ENCODE data around the gene UPF1. TPM values are rescaled to one million over a fixed set of nuclear protein-coding genes. Genes with fewer than 3 reads are reported as not detected.
"Not testable (repeated sequence)": the region's sequence is repeated elsewhere in the genome, so short reads cannot be mapped to it uniquely, and the experiment has no call there.

The UPF1 gene
- total RNA-seq, 1 experiment from 2014 or later: 56.5 TPM

DNA sequence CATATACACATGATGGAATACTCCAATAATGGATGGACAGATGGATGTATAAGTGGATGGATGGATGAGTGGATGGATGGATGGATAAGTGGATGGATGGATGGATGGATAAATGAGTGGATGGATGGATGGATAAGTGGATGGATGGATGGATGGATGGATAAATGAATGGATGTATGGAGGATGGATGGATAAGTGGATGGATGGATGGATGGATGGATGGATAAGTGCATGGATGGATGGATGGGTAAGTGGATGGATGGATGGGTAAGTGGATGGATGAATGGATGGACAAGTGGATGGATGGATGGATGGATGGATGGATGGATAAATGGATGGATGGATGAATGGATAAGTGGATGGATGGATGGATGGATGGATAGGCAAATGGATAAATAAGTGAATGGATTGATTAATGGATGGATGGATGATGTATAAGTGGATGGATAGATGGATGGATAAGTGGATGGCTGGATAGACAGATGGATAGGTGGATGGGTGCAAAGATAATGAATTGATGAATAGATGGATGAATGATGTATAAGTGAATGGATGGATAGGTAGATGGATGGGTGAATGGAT is 32.3 kb upstream of the UPF1 start:
- DNase-seq (ENCODE audit: low read depth): no peak

DNA sequence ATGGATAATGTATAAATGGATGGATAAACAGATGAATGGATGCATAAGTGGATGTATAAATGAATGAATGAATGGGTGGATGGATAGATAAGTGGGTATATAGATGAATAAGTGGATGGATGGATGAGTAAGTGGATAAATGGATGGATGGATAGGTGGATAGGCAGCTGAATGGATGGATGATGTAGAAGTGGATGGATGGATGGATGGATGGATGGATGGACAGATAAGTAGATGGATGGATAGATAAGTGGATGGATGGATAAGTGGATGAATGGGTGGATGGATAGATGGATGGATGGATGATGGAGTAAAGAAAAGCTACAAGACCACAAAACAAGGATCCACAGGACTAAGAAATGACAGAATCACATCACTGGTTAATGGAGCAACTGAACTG is 31.7 kb upstream of the UPF1 start:
- no peak for DNase-seq (ENCODE audit: low read depth)

DNA sequence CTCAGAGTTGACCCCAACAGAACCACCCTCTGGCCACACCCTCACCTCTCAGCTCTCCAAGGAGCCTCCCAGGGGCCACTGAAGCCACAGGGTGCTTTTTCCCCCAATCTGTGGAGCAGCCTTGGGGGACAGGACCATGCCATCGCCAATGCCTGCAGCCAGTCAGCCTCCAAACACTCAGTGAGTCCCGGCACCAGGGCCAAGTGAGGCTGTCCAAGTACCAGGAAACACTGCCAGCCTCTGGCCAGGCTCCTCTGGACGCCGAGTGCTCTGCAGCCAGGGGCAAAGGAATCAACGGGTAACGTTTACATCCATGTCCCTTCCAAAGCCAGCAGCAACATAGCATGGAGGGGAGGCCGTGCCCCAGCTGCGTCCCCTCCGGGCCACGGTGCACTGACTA is 31.1 kb upstream of the UPF1 start:
- no peak for DNase-seq (ENCODE audit: low read depth)

DNA sequence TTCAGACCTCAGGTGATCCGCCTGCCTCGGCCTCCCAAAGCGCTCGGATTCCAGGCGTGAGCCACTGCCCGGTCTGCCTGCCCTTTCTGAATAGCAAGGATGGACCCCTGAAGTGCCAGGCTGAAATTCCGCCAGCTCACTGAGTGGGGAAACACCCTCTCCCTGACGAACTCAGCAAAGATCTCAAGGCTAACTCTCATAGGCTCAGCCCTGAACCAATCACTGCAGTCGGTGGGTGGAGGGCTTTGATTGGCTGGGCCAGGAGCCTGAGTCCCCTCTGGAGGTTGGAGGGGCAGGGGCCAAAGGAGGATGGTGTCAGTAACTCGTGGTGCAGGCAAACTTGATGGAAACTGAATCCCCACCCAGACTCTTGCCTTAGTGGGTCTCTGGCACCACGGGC is 29.4 kb upstream of the UPF1 start:
- no peak for DNase-seq (ENCODE audit: low read depth)

DNA sequence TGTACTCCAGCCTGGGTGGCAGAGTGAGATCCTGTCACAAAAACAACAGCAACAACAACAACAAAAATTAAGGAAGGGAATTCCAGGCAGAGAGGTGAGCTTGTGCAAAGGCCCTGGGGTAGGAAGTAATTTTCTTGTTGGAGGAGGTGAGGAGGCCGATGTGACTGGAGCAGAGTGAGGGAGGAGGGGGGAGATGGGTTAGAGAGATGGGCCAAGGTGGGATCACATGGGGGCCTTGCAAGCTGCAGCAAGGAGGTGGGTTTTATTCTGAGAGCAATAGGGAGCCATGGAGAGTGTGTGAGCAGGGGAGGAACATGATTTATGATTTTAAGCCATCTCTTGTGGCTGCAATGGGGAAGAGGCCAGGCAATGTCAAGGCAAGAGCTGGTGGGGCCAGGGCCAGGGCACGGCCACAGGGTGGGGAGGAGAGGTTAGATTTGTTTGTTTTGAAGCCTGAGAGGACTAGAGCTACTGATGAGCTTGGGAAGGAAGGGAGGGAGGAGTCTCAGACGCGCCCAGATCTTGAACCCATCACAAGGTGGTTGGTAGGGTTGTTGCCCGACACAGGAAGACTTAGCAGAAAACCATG is 28.1 kb upstream of the UPF1 start:
- DNase-seq (ENCODE audit: low read depth): no peak

DNA sequence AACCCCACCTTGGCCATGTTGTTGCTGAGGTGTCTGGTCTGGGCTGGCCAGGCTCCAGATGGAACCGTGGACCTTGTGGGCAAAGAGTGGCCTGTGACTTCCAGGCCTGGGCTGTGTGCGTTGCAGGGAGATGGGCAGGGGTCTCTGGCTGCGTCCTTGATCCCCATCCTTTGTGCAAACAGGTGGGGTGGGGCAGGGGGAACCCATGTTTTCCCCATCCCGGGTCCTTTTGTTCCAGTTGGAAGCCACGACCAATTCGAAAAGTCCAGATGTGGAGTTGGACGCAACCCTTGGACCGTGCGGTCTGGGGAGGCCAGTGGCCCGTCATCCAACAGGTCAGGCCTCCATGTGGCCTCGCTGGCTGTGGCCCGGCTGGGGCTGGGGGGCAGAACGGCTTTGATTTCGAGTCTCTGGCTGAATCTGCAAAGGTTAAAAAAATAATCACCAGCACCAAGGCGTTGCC is 27.6 kb upstream of the UPF1 start:
- DNase-seq (ENCODE audit: low read depth): no peak

DNA sequence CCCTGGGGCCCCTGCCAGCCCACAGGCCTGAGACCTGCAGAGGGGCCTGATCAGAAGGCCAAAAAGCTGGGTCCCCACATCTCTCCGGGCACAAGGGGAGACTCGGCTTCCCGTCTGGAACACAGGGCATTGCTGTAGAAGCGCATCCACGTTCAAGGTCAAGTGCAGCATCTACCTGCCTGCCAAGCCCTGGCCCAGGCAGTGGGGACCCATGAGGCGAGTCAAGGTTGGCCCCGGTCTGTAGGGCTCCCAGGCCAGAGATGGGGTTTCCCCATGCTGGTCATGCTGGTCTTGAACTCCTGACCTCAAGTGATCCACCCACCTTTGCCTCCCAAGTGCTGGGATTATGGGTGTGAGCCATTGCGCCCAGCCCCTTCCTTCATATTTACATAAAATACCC is 27.1 kb upstream of the UPF1 start:
- no peak for DNase-seq (ENCODE audit: low read depth)

DNA sequence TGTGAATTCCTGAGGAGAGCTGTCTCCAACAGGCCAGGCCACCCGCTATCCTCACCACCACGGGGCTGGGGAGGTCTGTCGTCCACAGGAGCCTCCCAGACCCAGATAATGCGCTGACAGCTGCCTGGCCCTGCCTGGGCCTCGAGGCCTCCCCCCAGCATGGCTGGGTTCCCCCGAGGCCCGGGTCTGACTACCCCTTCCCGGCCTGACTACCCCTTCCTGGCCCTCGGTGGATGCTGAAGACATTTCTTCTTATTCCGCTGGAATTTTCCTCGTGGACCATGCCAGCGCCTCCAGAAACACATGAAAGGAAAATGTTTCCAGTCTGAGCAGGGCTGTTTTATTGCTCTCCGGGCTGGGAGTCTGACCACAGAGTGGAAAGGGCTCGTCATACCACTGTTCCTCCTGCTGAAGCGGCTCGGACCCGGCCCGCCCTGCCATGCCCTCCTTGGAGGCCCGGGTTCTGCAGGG is 23.9 kb upstream of the UPF1 start:
- DNase-seq (ENCODE audit: low read depth): no peak

DNA sequence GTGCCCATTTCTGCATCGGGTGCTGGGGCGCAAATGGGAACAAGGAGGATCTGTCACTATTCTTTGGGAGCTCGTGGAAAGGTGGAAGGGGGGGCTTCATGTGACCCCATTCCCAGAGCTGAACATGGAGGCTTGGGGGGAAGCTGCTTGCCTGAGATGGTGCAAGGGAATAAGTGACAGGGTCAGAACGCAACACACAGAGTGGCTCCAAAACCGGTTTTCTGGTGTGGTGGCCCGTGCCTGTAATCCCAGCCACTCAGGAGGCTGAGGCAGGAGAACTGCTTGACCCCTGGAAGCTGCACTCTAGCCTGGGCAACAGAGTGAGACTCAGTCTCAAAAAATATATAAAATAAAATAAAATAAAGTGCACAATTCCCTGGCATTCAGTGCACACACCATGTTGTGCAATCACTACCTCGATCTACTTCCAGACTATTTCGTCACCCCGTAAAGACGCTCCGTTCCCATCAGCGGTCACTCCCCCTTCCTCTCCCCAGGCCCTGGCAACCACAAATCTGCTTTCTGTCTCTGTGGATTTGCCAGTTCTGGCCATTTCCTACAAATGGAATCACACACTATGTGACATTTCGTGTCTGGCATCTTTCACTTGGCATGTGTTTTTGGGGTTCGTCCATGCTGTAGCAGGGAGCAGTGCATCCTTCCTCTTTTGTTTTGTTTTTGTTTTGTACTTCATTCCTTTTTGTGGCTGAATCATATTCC is 22.4 kb upstream of the UPF1 start:
- peak; percentile 62 for DNase-seq (ENCODE audit: low read depth)

DNA sequence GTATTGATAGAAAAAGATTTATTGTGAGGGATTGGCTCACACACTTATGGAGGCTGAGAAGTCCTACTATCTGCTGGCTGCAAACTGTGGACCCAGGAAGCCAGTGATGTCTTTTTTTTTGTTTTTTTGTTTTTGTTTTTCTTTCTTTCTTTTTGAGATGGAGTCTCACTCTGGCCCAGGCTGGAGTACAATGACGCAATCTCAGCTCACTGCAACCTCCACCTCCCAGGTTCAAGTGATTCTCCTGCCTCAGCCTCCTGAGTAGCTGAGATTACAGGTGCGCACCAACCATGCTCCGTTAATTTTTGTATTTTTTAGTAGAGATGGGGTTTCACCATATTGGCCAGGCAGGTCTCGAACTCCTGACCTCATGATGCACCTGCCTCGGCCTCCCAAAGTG is 20.1 kb upstream of the UPF1 start:
- not testable (repeated sequence) for DNase-seq (ENCODE audit: low read depth)

DNA sequence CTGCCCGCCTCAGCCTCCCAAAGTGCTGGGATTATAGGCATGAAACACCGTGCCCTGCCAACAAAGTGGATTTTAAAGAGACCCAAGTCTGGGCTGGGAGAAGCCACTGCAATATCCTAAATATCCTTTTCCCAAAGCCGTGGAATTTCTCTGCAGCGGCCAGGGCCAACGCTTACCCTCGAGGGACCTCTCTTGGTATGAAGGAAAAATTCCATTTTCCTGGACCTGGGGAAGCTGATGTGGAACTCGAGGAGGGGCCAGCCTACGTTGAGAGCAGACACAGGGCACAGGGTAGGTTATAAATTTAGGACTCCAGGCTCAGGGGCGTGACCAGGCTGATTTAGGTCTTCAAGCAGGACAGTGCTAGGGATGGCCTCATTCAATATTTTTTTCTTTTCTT is 17.7 kb upstream of the UPF1 start:
- no peak for DNase-seq (ENCODE audit: low read depth)

DNA sequence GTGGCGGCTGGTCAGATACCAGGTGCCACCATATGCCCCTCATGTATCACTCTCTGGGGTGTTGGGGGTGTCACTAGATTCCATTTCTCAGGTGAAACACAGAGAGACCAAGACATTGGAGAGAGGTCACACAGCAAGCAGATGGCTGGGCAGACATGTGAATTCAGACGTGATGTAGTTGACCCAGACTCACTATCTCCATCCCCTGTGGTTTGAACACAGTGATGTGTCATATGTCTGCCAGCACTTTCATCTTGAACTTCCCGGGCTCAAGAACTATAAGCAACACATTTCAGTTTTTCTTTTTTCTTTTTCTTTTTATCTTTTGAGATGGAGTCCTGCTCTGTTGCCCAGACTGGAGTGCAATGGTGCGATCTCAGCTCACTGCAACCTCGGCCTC is 16.1 kb upstream of the UPF1 start:
- no peak for DNase-seq (ENCODE audit: low read depth)

DNA sequence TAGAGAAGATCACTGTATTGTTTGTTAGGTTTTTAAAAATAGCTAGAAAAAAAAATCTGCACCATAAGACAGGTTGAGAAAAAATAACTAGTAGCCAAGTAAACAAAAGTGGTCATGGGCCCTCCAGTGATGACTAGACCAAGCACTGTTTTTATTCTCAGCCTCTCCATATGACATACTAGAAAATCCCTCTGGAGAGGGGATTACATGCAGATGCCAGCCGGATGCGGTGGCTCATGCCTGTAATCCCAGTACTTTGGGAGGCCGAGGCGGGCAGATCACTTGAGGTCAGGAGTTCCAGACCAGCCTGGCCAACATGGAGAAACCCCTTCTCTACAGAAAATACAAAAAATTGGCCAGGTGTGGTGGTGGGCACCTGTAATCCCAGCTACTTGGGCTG is 15.1 kb upstream of the UPF1 start:
- DNase-seq (ENCODE audit: low read depth): not testable (repeated sequence)

DNA sequence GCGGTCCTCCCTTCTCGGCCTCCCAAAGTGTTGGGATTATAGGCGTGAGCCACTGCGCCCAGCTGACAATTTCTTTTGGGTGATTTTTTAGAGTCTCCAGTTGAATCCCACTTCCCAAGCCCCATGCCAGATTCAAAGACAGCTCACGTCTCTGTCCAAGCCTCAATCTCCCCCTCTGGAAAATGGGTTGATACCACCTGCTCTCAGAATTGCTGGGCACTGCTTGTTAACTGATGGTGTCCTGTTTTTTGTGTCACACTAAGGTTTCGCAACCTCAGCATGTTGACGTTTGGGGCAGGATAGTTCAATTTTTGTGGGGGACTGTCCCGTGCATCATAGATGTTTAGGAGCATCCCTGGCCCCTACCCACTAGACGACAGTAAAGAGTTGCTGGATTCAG is 14.2 kb upstream of the UPF1 start:
- no peak for DNase-seq (ENCODE audit: low read depth)

DNA sequence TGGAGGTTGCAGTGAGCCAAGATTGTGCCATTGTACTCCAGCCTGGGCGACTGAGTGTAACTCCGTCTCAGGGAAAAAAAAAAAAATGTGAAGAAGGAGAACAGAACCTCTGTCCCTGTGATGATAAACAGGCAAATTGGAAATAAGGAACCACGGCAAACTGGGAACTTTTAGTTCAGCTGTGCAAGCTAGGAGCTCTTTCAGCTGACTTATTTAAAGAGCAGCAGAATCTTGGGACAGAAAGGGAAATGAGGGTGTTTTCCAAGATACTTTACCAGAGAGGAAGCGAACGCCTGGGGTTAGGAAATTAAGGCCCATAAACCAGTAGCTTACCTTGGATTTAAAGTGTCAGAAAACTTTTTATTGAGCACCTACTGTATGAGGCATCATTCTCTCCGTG is 3.0 kb upstream of the UPF1 start:
- no peak for DNase-seq (ENCODE audit: low read depth)

DNA sequence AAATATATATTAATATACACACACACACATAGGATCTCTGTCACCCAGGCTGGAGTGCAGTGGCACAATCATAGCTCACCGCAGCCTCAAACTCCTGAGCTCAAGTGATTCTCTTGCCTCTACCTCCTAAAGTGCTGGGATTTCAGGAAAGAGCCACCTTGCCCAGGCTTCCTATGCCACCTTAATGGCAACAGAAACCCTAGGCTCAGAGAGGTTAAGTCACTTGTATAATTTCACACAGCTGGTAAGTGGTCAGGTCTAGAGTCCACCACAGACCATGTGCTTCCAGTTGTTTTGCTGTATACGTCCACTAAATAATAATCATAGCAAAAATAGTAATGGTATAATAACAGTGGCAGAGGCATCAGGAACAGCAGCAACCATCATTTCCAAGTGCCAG is 1.3 kb upstream of the UPF1 start:
- no peak for DNase-seq (ENCODE audit: low read depth)

DNA sequence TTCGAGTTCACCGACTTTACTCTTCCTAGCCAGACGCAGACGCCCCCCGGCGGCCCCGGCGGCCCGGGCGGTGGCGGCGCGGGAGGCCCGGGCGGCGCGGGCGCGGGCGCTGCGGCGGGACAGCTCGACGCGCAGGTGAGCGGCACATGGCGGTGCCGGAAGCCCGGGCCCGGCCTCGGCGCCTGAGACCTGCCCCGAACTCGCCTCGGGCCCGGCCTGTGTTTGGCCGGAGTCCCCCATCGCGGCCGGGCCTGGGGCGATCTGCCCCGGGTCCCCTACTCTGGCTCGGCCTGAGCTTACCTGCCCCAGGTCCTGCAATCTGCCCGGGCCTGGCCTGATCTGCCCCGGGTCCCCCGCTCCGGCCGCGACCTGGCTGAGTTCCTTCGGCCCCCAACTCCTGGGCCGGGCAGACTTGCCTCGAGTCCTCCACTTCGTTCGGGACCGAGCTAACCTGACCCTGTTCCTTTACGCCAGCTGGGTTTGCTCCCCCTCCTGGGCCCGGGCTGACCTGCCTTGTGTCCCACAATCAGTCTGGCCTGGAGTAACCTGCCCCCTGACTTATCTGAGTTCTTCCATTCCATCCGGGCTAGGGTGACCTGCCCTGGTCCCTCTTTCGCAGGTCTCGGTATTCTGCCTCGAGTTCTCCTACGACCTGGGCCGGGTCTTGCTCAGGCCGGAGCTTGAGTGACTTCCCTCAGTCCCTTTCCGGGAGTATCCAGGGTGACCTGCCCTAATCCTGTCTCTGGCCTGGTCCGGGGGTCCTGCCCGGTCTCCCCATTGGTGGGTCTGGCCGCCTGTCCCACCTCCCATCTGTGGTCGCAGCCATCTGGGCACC is 764 bp downstream of the UPF1 start:
- no peak for DNase-seq (ENCODE audit: low read depth)

DNA sequence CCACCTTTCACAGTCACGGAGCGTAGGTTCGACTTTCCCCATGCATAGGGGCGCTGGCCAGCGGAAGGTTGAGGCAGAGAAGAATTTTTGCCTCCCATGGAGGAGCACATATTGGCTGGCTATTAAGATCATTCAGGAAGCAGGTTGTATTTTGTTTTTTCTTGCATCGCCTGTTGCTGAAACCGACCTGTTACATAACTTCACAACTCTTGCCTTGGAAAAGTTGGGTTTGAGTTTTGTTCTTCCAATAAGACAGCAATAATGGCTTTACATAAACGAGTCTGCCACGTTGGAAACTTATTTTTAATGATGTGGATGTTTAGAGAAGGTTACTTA is 1.4 kb downstream of the UPF1 start:
- DNase-seq (ENCODE audit: low read depth): no peak

DNA sequence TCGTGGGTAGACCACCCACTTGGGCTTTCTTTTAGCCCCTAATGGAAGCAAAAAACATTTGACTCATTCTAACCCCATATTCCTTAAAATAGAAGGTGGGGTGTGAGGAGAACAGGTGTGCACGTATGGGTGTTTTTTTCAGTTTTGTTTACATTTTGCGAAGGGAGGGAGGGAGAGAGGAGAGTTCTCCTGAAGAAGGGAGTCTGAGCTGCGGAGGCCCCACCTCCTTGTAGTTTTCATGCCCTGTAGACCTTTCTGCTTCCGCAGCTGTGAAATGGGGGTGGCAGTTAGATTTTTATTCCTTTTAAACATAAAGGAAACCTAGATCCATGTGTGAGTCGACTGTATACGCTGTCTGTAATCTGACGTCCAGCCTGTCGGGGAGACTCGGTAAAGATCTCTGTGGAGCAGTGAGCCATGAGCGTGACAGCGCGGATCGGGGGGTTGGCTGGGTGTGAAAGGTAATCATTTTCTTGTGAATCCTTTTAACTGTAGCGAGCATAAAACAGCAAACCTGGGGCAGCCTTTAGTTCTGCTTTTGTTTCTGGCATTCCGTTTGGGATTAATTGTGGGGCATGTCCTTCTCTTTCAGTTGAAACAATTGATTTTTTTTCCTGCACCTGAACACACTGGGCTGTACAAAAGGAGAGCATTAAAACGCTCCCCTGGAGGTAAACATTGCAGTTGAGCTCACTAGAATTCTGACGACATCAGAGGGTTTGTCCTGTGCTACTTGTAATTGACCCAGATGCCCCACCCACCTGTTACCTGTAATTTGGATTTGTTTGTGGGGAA is 2.3 kb downstream of the UPF1 start:
- no peak for DNase-seq (ENCODE audit: low read depth)

DNA sequence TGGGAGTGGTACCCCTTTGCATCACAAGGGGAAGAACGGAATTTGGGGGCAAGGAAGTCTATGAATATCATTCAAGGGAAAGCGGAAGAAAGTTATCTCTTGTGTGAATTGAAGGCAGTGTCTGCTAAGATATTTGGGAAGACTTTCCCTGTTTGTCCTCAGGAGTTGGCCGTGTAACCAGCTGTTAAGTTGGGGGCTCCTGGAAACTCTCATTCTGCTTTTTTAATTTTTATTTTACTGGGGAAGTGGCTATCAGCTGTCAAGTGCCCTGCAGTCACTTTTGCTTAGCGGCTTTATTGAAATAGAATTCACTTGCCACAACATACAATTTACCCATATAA is 2.9 kb downstream of the UPF1 start:
- DNase-seq (ENCODE audit: low read depth): no peak

DNA sequence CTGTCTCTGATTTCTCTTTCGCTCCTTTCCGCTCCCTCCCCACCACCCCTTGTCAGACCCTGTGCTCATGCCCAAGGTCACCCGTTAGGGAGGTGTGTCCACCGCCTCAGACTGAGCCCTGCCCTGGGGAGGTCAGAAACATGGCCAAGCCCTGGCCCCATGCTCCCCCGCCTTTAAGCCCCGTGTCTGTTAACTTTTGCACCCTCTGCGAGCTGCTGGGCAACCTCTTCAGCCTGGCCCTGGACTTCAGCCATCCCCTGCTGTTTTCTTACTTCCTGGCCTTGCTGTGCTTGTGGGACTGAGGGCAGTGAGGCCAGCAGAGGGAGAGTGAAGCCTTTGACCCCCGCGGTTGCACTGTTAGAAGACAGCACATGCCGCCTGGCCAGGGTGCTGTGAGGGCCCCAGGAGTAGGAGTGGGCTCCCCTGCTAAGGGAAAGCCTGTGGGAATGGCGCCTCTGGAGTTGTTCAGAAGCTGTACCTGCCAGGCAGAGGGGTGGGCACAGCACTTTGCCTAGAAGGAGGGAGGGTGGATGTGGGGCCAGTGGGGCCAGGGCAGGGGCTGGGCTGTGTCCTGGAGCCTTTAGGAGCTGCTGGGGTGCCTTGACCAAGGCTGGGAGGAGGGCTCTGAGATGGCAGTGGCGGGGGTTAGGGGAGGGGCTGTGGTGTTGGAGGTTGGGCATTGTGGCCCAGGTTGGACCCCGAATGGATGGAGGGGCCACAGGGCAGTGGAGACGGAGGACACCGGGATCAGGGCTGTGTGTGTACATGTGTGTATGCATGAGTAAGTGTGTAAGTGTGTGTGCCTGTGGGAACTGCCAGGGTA is 7.9 kb downstream of the UPF1 start:
- DNase-seq (ENCODE audit: low read depth): no peak
